Muscle of leg (tissue), 11 donors: ENCODE data around the gene TXK. TPM values are rescaled to one million over a fixed set of nuclear protein-coding genes. Genes with fewer than 3 reads are reported as not detected.
A peak's percentile ranks its signal among the peaks of the same experiment; 100 is the strongest.

Experiments used
- DNase-seq: peaks from one replicate; pipeline ENCODE4 v3.0.0; 2013
- H3K27ac ChIP-seq: one replicate; pipeline ENCODE4 v1.5.1; 2013; ENCODE audit warnings: mild to moderate bottlenecking, low read length, control low read depth
- H3K27me3 ChIP-seq: one replicate; pipeline ENCODE4 v1.6.1; 2013; ENCODE audit warnings: low read length; ENCODE audit not compliant: control insufficient read depth, insufficient read depth
- H3K36me3 ChIP-seq: one replicate; pipeline ENCODE4 v1.6.1; 2013; ENCODE audit warnings: low read length; ENCODE audit not compliant: control insufficient read depth, insufficient read depth
- H3K4me1 ChIP-seq: one replicate; pipeline ENCODE4 v1.6.1; 2013; ENCODE audit warnings: low read length; ENCODE audit not compliant: control insufficient read depth, insufficient read depth
- H3K4me3 ChIP-seq: one replicate; pipeline ENCODE4 v1.5.1; 2013; ENCODE audit warnings: low read length, control low read depth
- H3K9me3 ChIP-seq: replicated peaks from 2 replicates; pipeline ENCODE4 v1.6.1; 2013; ENCODE audit warnings: low read depth, low read length; ENCODE audit not compliant: control insufficient read depth
- WGBS: methylation state at CpG from one replicate; pipeline ENCODE4 v1.1.5; 2013; ENCODE audit warnings: missing lambda C conversion rate; ENCODE audit not compliant: insufficient coverage; 5-methylcytosine and 5-hydroxymethylcytosine counted together
- polyA plus RNA-seq, 8 donors: library from polyadenylated mRNA; unstranded; fragments of 120-200 nt; gene quantifications; one replicate each; pipeline versions ENCODE4 v1.2.1 to v1.2.3, GENCODE V29; 2013; ENCODE audit warnings: inconsistent platforms in 1 of 8, low replicate concordance in 1 of 8; ENCODE audit not compliant: insufficient read length in 8 of 8, insufficient read depth in 1 of 8
- total RNA-seq: library from RNA; stranded (reverse); fragments of 120-200 nt; gene quantifications from one replicate; pipeline ENCODE4 v1.2.4, GENCODE V29; 2013

Gene TXK
- total and polyA plus RNA-seq, 9 donors, result 0.11 to 0.72 (median 0.23) TPM

DNA sequence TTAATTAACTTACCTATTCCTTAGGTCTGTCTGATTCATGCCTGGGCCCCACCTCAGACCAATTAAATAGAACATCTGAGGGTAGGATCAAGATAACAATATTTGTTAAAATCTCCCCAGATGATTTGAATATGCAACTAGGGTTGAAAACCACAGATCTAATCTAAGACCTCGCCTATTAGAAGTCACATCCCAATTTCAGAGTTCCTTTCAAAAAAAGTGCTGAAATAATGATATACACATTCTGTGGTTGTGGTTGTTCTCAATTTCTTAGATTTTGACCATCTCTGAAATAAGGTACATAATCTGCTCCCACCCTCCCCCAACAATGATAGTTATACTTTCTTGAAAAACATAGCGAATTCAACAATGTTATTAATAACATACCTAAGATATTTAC is 89.8 kb downstream of the TXK start:
- DNase-seq, result no peak
- H3K4me3 ChIP-seq, result no peak overlapping the region
- no peak overlapping the region for H3K27ac ChIP-seq
- no peaks in the 10 kb centered on the region for H3K9me3 ChIP-seq
- peaks cover 3% of the 10 kb centered on the region for H3K4me1 ChIP-seq
- no CpG with 5 or more reads among the region's 2 CpGs for WGBS
- no peaks in the 10 kb centered on the region for H3K36me3 ChIP-seq
- no peaks in the 10 kb centered on the region for H3K27me3 ChIP-seq

DNA sequence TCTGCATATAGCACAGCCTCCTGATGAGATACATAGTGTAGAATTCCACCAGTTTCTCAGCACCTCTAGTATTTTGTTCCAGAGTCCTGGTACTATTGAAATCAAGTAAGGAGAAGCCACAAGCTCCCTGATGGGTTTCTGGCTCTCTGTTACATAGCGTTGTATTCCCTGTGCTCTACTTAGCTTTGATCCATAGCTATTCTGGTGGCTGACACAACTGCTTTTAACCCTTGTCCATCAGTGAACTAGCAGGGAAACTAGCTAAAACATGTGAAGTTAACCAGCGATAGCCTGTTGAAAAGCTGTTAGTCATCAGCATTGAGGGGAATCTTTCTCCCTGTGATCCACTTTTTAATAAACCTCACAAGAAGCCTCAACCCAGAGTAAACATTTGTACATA is 90.5 kb downstream of the TXK start:
- no peak overlapping the region for H3K4me3 ChIP-seq
- H3K9me3 ChIP-seq, result no peaks in the 10 kb centered on the region
- no peak overlapping the region for H3K27ac ChIP-seq
- H3K36me3 ChIP-seq, result no peaks in the 10 kb centered on the region
- DNase-seq, result no peak
- H3K27me3 ChIP-seq, result no peaks in the 10 kb centered on the region
- peaks cover 3% of the 10 kb centered on the region for H3K4me1 ChIP-seq
- 17% methylated on average over 1 of the region's 2 CpGs for WGBS

GRCh38 chr4:48042979-48043461 is 91.0 kb downstream of the TXK start:
- H3K36me3 ChIP-seq, result no peaks in the 10 kb centered on the region
- WGBS, result 29% methylated on average over 1 of the region's 3 CpGs
- peaks cover 3% of the 10 kb centered on the region for H3K4me1 ChIP-seq
- H3K4me3 ChIP-seq, result no peak overlapping the region
- DNase-seq, result no peak
- no peaks in the 10 kb centered on the region for H3K9me3 ChIP-seq
- H3K27me3 ChIP-seq, result no peaks in the 10 kb centered on the region
- H3K27ac ChIP-seq, result no peak overlapping the region

DNA sequence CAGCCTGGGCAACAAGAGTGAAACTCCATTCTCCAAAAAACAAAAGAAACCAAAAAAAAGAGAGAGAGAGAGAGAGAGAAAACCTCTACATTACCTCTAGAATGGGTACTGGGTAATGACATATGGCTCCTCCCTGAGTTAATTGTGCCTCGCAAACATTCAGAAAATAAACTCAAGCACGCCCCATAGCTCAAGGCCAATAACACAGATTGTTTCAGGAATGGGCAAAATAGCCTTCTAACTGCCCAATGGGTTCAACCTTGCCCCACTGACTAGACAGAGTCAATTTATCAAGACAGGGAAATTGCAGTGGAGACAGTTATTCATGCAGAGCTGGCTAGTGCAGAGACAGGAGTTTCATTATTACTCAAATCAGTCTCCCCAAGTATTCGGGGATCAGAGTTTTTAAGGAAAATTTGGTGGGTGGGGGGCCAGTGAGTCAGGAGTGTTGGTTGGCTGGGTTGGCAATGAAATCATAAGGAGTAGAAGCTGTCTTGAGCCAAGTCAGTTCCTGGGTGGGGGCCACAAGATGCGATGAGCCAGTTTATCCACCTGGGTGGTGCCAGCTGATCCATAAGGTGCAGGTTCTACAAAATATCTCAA is 92.4 kb downstream of the TXK start:
- no peak overlapping the region for H3K4me3 ChIP-seq
- H3K36me3 ChIP-seq, result no peaks in the 10 kb centered on the region
- H3K4me1 ChIP-seq, result no peaks in the 10 kb centered on the region
- DNase-seq, result no peak
- WGBS, result no CpG with 5 or more reads among the region's 4 CpGs
- no peaks in the 10 kb centered on the region for H3K27me3 ChIP-seq
- H3K27ac ChIP-seq, result no peak overlapping the region
- H3K9me3 ChIP-seq, result no peaks in the 10 kb centered on the region

- Histone ChIP-seq H3K4me1 (no peaks in the 10 kb centered on the region), H3K9me3 (no peaks in the 10 kb centered on the region), H3K27ac (no peak overlapping the region), H3K36me3 (no peaks in the 10 kb centered on the region), H3K27me3 (no peaks in the 10 kb centered on the region), H3K4me3 (no peak overlapping the region)
- no peak for DNase-seq
These were observed 94.5 kb downstream of the TXK start for GRCh38 chr4:48039561-48039960.

DNA sequence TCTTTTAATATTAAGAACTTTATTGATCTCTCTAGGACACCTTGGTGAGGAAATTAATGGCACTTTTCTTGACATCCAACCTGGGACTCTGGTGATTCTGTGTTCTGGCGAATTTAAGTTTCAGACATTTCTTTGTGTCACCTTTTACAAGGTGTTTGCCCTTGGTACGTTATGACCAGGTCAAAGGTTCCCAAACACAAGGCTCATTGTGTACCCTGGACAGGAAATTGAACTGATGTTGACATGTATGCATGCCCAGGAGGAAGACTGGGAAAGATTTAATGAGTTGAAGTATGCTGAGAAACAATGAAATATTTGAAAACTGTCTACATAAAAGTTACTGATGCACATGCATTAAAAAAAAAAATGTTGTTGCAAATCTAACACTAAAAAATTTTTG is 95.4 kb downstream of the TXK start:
- H3K4me1 ChIP-seq, result no peaks in the 10 kb centered on the region
- 38% methylated on average over 1 of the region's 2 CpGs for WGBS
- H3K4me3 ChIP-seq, result no peak overlapping the region
- H3K27ac ChIP-seq, result no peak overlapping the region
- no peaks in the 10 kb centered on the region for H3K36me3 ChIP-seq
- no peaks in the 10 kb centered on the region for H3K9me3 ChIP-seq
- no peaks in the 10 kb centered on the region for H3K27me3 ChIP-seq
- DNase-seq, result no peak

GRCh38 chr4:48037117-48037462 is 97.0 kb downstream of the TXK start:
- Histone ChIP-seq H3K4me3 (no peak overlapping the region), H3K4me1 (no peaks in the 10 kb centered on the region), H3K27ac (no peak overlapping the region), H3K9me3 (no peaks in the 10 kb centered on the region), H3K27me3 (no peaks in the 10 kb centered on the region), H3K36me3 (no peaks in the 10 kb centered on the region)
- no peak for DNase-seq
- no CpG with 5 or more reads among the region's 2 CpGs for WGBS

DNA sequence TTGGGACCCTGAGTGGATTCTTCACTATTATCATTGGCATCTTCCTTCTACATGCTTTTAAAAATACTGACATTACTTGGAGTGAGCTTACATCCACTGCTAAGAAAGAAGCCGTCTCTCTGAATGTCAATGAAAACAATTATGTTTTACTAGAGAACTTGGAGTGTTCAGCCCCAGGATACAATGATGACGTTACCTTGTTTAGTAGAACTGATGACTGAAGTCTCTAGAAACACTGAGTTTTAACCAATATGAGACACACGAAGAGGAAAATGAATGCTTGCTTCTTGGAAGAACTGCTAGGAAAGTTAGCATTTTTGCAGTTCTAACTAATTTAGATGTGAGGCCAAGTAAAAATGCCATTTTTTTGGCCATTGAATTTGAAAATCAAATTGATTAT is 98.1 kb downstream of the TXK start:
- DNase-seq, result no peak
- H3K4me1 ChIP-seq, result no peaks in the 10 kb centered on the region
- H3K4me3 ChIP-seq, result no peak overlapping the region
- H3K9me3 ChIP-seq, result no peaks in the 10 kb centered on the region
- no peaks in the 10 kb centered on the region for H3K36me3 ChIP-seq
- WGBS, result 80% methylated on average over 1 of the region's 3 CpGs
- no peak overlapping the region for H3K27ac ChIP-seq
- no peaks in the 10 kb centered on the region for H3K27me3 ChIP-seq

GRCh38 chr4:48033825-48034413 is 100.1 kb downstream of the TXK start:
- Histone ChIP-seq H3K36me3 (no peaks in the 10 kb centered on the region), H3K27me3 (no peaks in the 10 kb centered on the region), H3K4me3 (no peak overlapping the region), H3K9me3 (no peaks in the 10 kb centered on the region), H3K27ac (no peak overlapping the region), H3K4me1 (no peaks in the 10 kb centered on the region)
- peak; percentile 15 for DNase-seq
- no CpG with 5 or more reads among the region's 1 CpG for WGBS

- Histone ChIP-seq H3K4me1 (no peaks in the 10 kb centered on the region), H3K9me3 (no peaks in the 10 kb centered on the region), H3K4me3 (no peak overlapping the region), H3K27me3 (no peaks in the 10 kb centered on the region), H3K27ac (no peak overlapping the region), H3K36me3 (no peaks in the 10 kb centered on the region)
- DNase-seq, result no peak
These were observed 100.6 kb downstream of the TXK start for GRCh38 chr4:48033412-48033811.

GRCh38 chr4:48032721-48033120 is 101.3 kb downstream of the TXK start:
- no peaks in the 10 kb centered on the region for H3K9me3 ChIP-seq
- no peaks in the 10 kb centered on the region for H3K4me1 ChIP-seq
- no peak overlapping the region for H3K4me3 ChIP-seq
- no peaks in the 10 kb centered on the region for H3K27me3 ChIP-seq
- H3K36me3 ChIP-seq, result no peaks in the 10 kb centered on the region
- no peak for DNase-seq
- H3K27ac ChIP-seq, result no peak overlapping the region
